CD14-positive monocyte (primary cell): ENCODE measurements around the gene MPST. TPM values are rescaled to one million over a fixed set of nuclear protein-coding genes. Genes with fewer than 3 reads are reported as not detected.
A peak's percentile ranks its signal among the peaks of the same experiment; 100 is the strongest.

ENCODE experiments used
- DNase-seq, 3 donors: peaks; one replicate each; pipeline ENCODE4 v3.0.0-alpha.2; 2011 to 2022
- H2AFZ ChIP-seq: 2 replicates; pipeline ENCODE4 v1.6.0; 2012; ENCODE audit warnings: mild to moderate bottlenecking, low read depth, low read length, inconsistent platforms; ENCODE audit not compliant: insufficient read depth, poor library complexity, severe bottlenecking
- H3K27ac ChIP-seq, 2 donors: 1 replicate in 1 of 2; 2 replicates in 1 of 2; pipeline ENCODE4 v1.5.1; 2012 to 2013; ENCODE audit warnings: low read length in 2 of 2, control low read depth in 1 of 2, inconsistent platforms in 1 of 2, low read depth in 1 of 2, mild to moderate bottlenecking in 1 of 2
- H3K27me3 ChIP-seq, 2 donors: one replicate each; pipeline versions ENCODE4 v1.6.0 to v1.6.1; 2011 to 2013; ENCODE audit warnings: low read length in 2 of 2; ENCODE audit not compliant: control insufficient read depth in 2 of 2, insufficient read depth in 2 of 2
- H3K36me3 ChIP-seq, 2 donors: replicated peaks in 1 of 2; 1 replicate in 1 of 2; 2 replicates in 1 of 2; pipeline versions ENCODE4 v1.5.1 to v1.6.1; 2012 to 2013; ENCODE audit warnings: low read length in 2 of 2, control low read depth in 1 of 2, inconsistent platforms in 1 of 2, mild to moderate bottlenecking in 1 of 2; ENCODE audit not compliant: insufficient read depth in 2 of 2, control insufficient read depth in 1 of 2
- H3K4me1 ChIP-seq, 2 donors: 1 replicate in 1 of 2; 2 replicates in 1 of 2; pipeline versions ENCODE4 v1.5.1 to v1.6.1; 2012 to 2013; ENCODE audit warnings: low read length in 2 of 2, control low read depth in 1 of 2, inconsistent platforms in 1 of 2, mild to moderate bottlenecking in 1 of 2, moderate library complexity in 1 of 2; ENCODE audit not compliant: insufficient read depth in 2 of 2, control insufficient read depth in 1 of 2
- H3K4me2 ChIP-seq: replicated peaks from 2 replicates; pipeline ENCODE3; 2012; ENCODE audit warnings: low read length, moderate library complexity, mild to moderate bottlenecking; ENCODE audit not compliant: poor library complexity, severe bottlenecking; ENCODE audit errors: extremely low read depth
- H3K4me3 ChIP-seq, 3 experiments: fragments of 200-600 bp in 1 of 3; sonication (generic) in 1 of 3; replicated peaks in 1 of 3; 1 replicate in 2 of 3; 2 replicates in 1 of 3; pipeline ENCODE4 v1.5.1; 2011 to 2013; ENCODE audit warnings: low read length in 3 of 3, mild to moderate bottlenecking in 3 of 3, control low read depth in 2 of 3, low read depth in 2 of 3, inconsistent platforms in 1 of 3, moderate library complexity in 1 of 3
- H3K79me2 ChIP-seq: 2 replicates; pipeline ENCODE4 v1.6.0; 2012; ENCODE audit warnings: mild to moderate bottlenecking, control low read depth, inconsistent platforms, low read length, moderate library complexity; ENCODE audit not compliant: insufficient read depth
- H3K9ac ChIP-seq: 2 replicates; pipeline ENCODE4 v1.6.0; 2017; ENCODE audit warnings: low read length, mild to moderate bottlenecking; ENCODE audit not compliant: insufficient read depth, poor library complexity, severe bottlenecking
- H3K9me3 ChIP-seq, 2 donors: replicated peaks in 1 of 2; 1 replicate in 1 of 2; 2 replicates in 1 of 2; pipeline versions ENCODE4 v1.5.1 to v1.6.1; 2012 to 2013; ENCODE audit warnings: low read length in 2 of 2, control low read depth in 1 of 2; ENCODE audit not compliant: control insufficient read depth in 1 of 2, insufficient read depth in 1 of 2
- H4K20me1 ChIP-seq: 2 replicates; pipeline ENCODE4 v1.6.0; 2012; ENCODE audit warnings: mild to moderate bottlenecking, low read length, control low read depth, moderate library complexity; ENCODE audit not compliant: insufficient read depth
- H3K27ac Mint-ChIP-seq, 7 donors: one replicate each; pipeline ENCODE4 v1.8.0; 2020; ENCODE audit warnings: mild to moderate bottlenecking in 7 of 7, mixed read lengths in 7 of 7, moderate library complexity in 6 of 7, inconsistent platforms in 2 of 7
- H3K27me3 Mint-ChIP-seq, 3 donors: one replicate each; pipeline ENCODE4 v1.8.0; 2021 to 2022; ENCODE audit warnings: low read depth in 3 of 3, mild to moderate bottlenecking in 3 of 3, mixed read lengths in 3 of 3, moderate library complexity in 3 of 3, inconsistent platforms in 1 of 3
- H3K36me3 Mint-ChIP-seq, 2 donors: one replicate each; pipeline ENCODE4 v1.8.0; 2020; ENCODE audit warnings: mixed read lengths in 2 of 2, inconsistent platforms in 1 of 2, mild to moderate bottlenecking in 1 of 2
- H3K4me1 Mint-ChIP-seq: one replicate; pipeline ENCODE4 v1.8.0; 2020; ENCODE audit warnings: mild to moderate bottlenecking, mixed read lengths
- H3K4me3 Mint-ChIP-seq, 2 donors: one replicate each; pipeline ENCODE4 v1.8.0; 2020; ENCODE audit warnings: mild to moderate bottlenecking in 2 of 2, mixed read lengths in 2 of 2, moderate library complexity in 1 of 2
- H3K9me3 Mint-ChIP-seq, 7 donors: one replicate each; pipeline ENCODE4 v1.8.0; 2020 to 2022; ENCODE audit warnings: mixed read lengths in 7 of 7, mild to moderate bottlenecking in 6 of 7, moderate library complexity in 6 of 7, inconsistent platforms in 2 of 7
- WGBS: methylation state at CpG from one replicate; pipeline ENCODE4 v1.1.5; 2013; ENCODE audit warnings: missing lambda C conversion rate; ENCODE audit not compliant: insufficient coverage; 5-methylcytosine and 5-hydroxymethylcytosine counted together
- intact Hi-C, 2 donors: fragments of 100-400 bp; cut with micrococcal nuclease; formaldehyde crosslinking; loops; one replicate each; pipeline versions ENCODE4 v1.15.0 to v1.15.1; 2023
- polyA plus RNA-seq, 3 donors: library from polyadenylated mRNA; depleted of rRNA in 1 of 3; unstranded in 2 of 3; stranded (reverse) in 1 of 3; fragments of 300-500 nt in 2 of 3; fragments of >200 nt in 1 of 3; fragmentation: Illumina TruSeq in 2 of 3; gene quantifications; 1 replicate in 2 of 3; 2 replicates in 1 of 3; pipeline ENCODE4 v1.2.3, GENCODE V29; 2012 to 2021
- TF ChIP-seq, protein P1 (sequence below): fragments of 200-600 bp; IDR thresholded peaks from one replicate; pipeline ENCODE4 v1.8.0; 2022; ENCODE audit warnings: antibody characterized with exemption, mild to moderate bottlenecking

The MPST gene
- polyA plus RNA-seq, 3 donors: 27.9 to 53.7 (median 51.2) TPM

DNA sequence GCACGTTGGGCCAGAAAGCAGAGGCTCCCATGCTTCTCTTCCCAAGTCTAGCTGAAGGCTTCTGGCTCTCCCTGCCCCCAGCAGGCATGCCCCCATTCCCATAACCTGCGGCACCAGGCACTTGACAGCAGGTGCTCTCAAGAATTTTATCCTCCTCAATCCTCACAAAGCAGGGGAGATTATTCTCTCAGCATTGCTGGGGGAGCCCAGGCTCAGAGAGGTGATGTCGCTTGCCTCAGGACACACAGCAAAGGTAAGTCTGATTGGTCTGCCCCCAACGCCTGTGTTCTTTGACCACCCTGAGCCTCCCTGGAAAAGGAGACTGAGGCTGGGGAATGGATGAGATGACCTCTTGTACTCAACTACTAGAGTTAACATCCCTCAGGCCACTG lies 5.1 kb upstream of the MPST start:
- intact Hi-C loops: no loop called here
- no peak overlapping the region for H3K4me2 ChIP-seq

DNA sequence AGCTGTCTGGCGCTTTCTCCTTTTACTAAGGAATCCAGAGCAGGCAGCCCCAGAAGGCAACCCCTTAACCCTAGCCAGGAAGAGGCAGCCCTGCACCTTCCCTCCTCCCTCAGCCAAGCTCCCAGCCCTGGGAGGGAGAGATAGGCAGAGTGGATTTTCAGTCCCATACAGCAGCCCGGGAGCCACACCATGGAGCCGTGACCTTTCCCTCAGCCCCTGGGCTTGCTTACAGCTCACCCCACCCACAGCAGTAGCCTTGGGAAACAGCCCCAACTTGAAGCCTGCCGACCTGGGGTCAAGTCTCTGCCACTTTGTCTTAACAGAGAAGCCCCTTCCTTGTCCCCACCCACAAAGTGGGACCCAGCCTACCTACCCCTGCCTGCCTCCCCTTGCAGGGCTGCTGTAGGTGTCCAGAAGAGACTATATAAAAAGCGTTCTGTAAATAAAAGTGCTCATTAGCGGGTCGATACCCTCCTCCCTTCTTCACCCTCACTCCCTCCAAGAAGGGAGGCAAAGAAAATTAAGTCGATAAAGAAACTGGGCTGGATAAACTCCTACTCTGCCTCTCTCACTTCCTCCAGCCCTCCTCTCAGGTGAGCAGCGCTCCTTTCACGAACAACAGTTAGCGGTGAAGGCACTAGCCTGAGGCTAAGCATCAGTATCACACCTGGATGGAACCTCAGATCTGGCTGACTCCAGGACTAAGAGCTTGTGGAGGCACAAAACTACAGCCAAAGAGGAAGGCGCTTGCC lies 4.5 kb upstream of the MPST start:
- peaks cover 0 to 9% of the 10 kb centered on the region in 2 donors for H3K36me3 ChIP-seq
- peaks cover 11 to 18% of the 10 kb centered on the region in 2 donors for H3K36me3 Mint-ChIP-seq
- H3K27ac Mint-ChIP-seq: no peak overlapping the region
- H3K27me3 ChIP-seq: no peaks in the 10 kb centered on the region
- H3K9me3 ChIP-seq: no peaks in the 10 kb centered on the region
- H3K27me3 Mint-ChIP-seq: peaks cover 0 to 4% (median 1%) of the 10 kb centered on the region in 3 donors
- H3K9me3 Mint-ChIP-seq: peaks cover 0 to 2% (median 0%) of the 10 kb centered on the region in 7 donors
- peaks cover 20% of the 10 kb centered on the region for H4K20me1 ChIP-seq
- H3K4me1 ChIP-seq: peaks cover 13 to 21% of the 10 kb centered on the region in 2 donors
- peaks cover 24% of the 10 kb centered on the region for H3K4me1 Mint-ChIP-seq
- H3K4me2 ChIP-seq: no peak overlapping the region
- TF ChIP-seq, protein P1, sequence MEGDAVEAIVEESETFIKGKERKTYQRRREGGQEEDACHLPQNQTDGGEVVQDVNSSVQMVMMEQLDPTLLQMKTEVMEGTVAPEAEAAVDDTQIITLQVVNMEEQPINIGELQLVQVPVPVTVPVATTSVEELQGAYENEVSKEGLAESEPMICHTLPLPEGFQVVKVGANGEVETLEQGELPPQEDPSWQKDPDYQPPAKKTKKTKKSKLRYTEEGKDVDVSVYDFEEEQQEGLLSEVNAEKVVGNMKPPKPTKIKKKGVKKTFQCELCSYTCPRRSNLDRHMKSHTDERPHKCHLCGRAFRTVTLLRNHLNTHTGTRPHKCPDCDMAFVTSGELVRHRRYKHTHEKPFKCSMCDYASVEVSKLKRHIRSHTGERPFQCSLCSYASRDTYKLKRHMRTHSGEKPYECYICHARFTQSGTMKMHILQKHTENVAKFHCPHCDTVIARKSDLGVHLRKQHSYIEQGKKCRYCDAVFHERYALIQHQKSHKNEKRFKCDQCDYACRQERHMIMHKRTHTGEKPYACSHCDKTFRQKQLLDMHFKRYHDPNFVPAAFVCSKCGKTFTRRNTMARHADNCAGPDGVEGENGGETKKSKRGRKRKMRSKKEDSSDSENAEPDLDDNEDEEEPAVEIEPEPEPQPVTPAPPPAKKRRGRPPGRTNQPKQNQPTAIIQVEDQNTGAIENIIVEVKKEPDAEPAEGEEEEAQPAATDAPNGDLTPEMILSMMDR: no peak
- peaks cover 16% of the 10 kb centered on the region for H3K79me2 ChIP-seq
- no peak overlapping the region for H3K4me3 ChIP-seq
- no peak for DNase-seq
- no peak overlapping the region for H2AFZ ChIP-seq
- no peak overlapping the region for H3K4me3 Mint-ChIP-seq
- intact Hi-C loops: no loop called here
- no peak overlapping the region for H3K9ac ChIP-seq
- WGBS: 89% methylated on average over 6 of the region's 12 CpGs
- H3K27ac ChIP-seq: no peak overlapping the region

More for the DNA sequence above, 5.1 kb upstream of the MPST start:
- H3K9me3 ChIP-seq: no peaks in the 10 kb centered on the region
- peaks cover 13 to 19% of the 10 kb centered on the region in 2 donors for H3K4me1 ChIP-seq
- Mint-ChIP-seq H3K4me1 (peaks cover 22% of the 10 kb centered on the region), H3K27ac (peak overlapping the region in 1 of 7 donors; percentile 41), H3K27me3 (peaks cover 4 to 10% (median 5%) of the 10 kb centered on the region in 3 donors), H3K36me3 (peaks cover 11 to 18% of the 10 kb centered on the region in 2 donors), H3K9me3 (peaks cover 0 to 2% (median 0%) of the 10 kb centered on the region in 7 donors), H3K4me3 (no peak overlapping the region)
- TF ChIP-seq, protein P1: no peak
- peaks cover 13% of the 10 kb centered on the region for H3K79me2 ChIP-seq
- H3K36me3 ChIP-seq: peaks cover 0 to 9% of the 10 kb centered on the region in 2 donors
- H2AFZ ChIP-seq: no peak overlapping the region
- DNase-seq: no peak
- H3K9ac ChIP-seq: no peak overlapping the region
- no peak overlapping the region for H3K27ac ChIP-seq
- H4K20me1 ChIP-seq: peaks cover 20% of the 10 kb centered on the region
- H3K4me3 ChIP-seq: no peak overlapping the region
- WGBS: 100% methylated on average over 1 of the region's 4 CpGs
- peaks cover 0 to under 1% of the 10 kb centered on the region in 2 donors for H3K27me3 ChIP-seq
